ENCODE data around the gene DHX15. TPM values are rescaled to one million over a fixed set of nuclear protein-coding genes. Genes with fewer than 3 reads are reported as not detected.

The DHX15 gene
- total and polyA plus RNA-seq, 9 of the 15 experiments (the other 6 are each of a cell fraction or from before 2014, with no cell fraction given): 165 to 287 (median 208) TPM

DNA sequence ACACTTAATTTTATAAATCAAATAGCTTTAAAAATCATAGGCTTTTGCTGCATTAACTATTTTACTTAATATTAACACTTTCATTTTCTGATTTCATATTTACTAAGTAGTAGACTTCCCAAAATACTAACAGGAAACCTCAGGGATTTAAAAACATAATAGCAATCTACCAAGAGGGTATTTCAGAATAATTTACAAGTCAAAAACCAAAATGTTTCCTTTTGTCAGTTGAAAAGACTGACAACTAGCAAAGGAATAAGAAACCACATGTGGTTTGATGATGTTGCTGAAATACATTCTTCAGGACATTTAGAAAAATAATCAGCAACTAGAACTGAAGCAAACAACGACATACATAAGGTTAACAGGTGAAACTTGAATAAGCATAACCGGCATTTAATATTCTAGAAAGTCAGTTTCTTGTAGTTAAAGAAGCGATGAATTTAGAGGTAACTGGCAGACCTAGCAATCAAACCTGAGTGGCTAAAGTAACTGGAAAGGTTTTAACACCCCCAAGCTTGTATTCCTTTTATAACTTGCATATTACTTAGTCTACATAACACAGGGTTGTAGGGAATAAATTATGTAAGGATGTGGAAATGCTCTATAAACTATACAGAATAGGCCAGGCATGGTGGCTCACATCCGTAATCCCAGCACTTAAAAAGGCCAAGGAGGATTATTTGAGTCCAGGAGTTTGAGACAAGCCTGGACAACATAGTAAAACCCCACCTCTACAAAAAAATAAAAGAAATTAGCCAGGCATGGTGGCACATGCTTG, 40.0 kb downstream of the DHX15 start:
- FAIRE-seq: no peak
- Histone ChIP-seq H3K9me1 (ENCODE audit: control insufficient read depth, insufficient read depth, low read length) (peaks cover 3% of the 10 kb centered on the region), H3K79me2 (ENCODE audit: control insufficient read depth, insufficient read depth, low read length) (peaks cover 98% of the 10 kb centered on the region), H3K9me3 (replicated peaks; ENCODE audit: control insufficient read depth, insufficient read depth, low read depth, low read length) (no peaks in the 10 kb centered on the region), H3K4me1 (replicated peaks in 1 of 2; ENCODE audit: control insufficient read depth in 2 of 2, insufficient read depth in 2 of 2, low read length in 2 of 2) (no peaks in the 10 kb centered on the region), H3K4me3 (no peak overlapping the region), H3K4me2 (ENCODE audit: insufficient read depth, low read length) (no peak overlapping the region), H3K9ac (ENCODE audit: insufficient read depth in 1 of 2, low read depth in 2 of 2, low read length in 2 of 2) (no peak overlapping the region), H3K27ac (ENCODE audit: extremely low read depth, low read depth, low read length) (no peak overlapping the region), H3K27me3 (ENCODE audit: control insufficient read depth in 2 of 2, insufficient read depth in 2 of 2, low read length in 2 of 2) (no peaks in the 10 kb centered on the region), H3K36me3 (ENCODE audit: control insufficient read depth, insufficient read depth, low read length) (peaks cover 93% of the 10 kb centered on the region), H4K20me1 (replicated peaks; ENCODE audit: control insufficient read depth, insufficient read depth, low read length) (peaks cover 2% of the 10 kb centered on the region; the same call in 1 of the 2 replicates), H2AFZ (ENCODE audit: low read depth, low read length) (no peak overlapping the region)
- in situ Hi-C loops (cut with MboI) (no loop called here), intact Hi-C loops (cut with micrococcal nuclease) (no loop called here)
- ChIA-PET CTCF (ENCODE audit: low intra/inter-chr PET ratio) (no interaction called here), POLR2A (interaction anchor here (0.6 kb wide), 1 partner anchor 10 kb away, joined by 3 read pairs; no protein-coding TSS in a partner anchor)
- BruUV-seq (replicated peaks): no TSS peak
- 100% methylated on average over 4 of the region's 4 CpGs for WGBS (ENCODE audit: insufficient coverage, low coverage, missing lambda C conversion rate)
- no peak for ATAC-seq
- no peak for DNase-seq (ENCODE audit: extremely low read depth in 1 of 4, low spot score in 3 of 4)
- TF ChIP-seq, protein P1, sequence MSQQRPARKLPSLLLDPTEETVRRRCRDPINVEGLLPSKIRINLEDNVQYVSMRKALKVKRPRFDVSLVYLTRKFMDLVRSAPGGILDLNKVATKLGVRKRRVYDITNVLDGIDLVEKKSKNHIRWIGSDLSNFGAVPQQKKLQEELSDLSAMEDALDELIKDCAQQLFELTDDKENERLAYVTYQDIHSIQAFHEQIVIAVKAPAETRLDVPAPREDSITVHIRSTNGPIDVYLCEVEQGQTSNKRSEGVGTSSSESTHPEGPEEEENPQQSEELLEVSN (IDR thresholded peaks at IDR 0.05; ENCODE audit: borderline replicate concordance in 1 of 2, extremely low read depth in 1 of 2, insufficient read depth in 1 of 2, insufficient read length in 1 of 2, low read depth in 1 of 2, low read length in 1 of 2, poor library complexity in 1 of 2, severe bottlenecking in 1 of 2): no peak
- TF ChIP-seq SUPT5H (IDR thresholded peaks at IDR 0.05): peak; percentile 23; the same call in 1 of the 2 replicates
- no peak for TF ChIP-seq HNRNPK (IDR thresholded peaks at IDR 0.05; ENCODE audit: low read depth, low read length, poor library complexity, severe bottlenecking)
- TF ChIP-seq ZNF77 (CRISPR knock-in tag; IDR thresholded peaks at IDR 0.05): no peak
- TF ChIP-seq FIP1L1 (IDR thresholded peaks at IDR 0.05; ENCODE audit: low read depth, low read length, poor library complexity, severe bottlenecking): no peak

Data from K562 (cell line).